ENCODE data around the gene CDH4. TPM values are rescaled to one million over a fixed set of nuclear protein-coding genes. Genes with fewer than 3 reads are reported as not detected.

The CDH4 gene
- total and polyA plus RNA-seq, 8 donors, result under 0.01 to 2.2 (median 0.11) TPM; not detected in 2

DNA sequence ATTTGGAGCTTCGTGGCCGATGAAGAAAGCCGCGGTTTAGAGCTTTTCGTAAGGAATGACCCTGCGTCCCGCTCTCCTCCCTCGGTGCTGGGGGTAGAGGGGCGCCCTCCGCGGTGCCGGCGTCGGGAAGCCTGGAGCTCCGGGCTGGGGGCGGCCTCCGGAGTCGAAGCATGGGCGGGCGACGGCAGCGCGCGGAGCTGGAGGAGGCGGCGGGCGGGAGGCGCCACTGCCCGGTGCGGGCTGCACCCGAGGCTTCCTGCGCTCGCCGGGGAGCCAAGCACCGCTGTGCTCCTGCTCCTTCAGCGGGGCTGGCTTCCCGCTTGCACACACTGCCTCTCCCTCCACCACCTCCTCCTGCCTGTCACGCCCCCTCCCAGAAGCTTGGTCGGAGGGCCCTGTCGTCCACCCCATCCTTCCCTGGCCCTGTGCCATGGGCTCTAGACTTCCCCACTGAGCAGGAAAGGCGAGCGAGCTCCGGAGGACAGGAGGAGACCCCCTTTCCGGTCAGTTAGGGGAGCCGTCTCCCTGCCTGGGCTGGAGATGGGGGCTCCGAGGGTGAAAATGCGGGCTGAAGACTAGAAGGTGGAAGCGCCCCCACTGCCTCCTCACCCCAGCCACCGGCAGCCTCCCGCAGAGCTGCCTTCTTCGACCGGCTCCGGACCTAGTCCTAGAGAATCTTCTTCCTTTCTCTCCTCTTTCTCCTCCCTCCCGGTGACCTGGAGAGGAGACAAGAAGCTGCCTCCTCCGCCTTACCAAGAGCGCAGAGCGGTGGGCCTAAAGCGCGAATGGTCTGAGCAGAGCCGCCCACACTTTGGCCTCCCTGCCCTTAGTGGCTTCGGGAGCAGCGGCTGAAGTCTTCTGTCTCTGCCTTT, 1.8 kb downstream of the CDH4 start:
- TF ChIP-seq EP300 (IDR thresholded peaks at IDR 0.05) (no peak), POLR2AphosphoS5 (IDR thresholded peaks at IDR 0.05) (no peak), POLR2A (IDR thresholded peaks at IDR 0.05) (no peak)
- TF ChIP-seq, protein P1, sequence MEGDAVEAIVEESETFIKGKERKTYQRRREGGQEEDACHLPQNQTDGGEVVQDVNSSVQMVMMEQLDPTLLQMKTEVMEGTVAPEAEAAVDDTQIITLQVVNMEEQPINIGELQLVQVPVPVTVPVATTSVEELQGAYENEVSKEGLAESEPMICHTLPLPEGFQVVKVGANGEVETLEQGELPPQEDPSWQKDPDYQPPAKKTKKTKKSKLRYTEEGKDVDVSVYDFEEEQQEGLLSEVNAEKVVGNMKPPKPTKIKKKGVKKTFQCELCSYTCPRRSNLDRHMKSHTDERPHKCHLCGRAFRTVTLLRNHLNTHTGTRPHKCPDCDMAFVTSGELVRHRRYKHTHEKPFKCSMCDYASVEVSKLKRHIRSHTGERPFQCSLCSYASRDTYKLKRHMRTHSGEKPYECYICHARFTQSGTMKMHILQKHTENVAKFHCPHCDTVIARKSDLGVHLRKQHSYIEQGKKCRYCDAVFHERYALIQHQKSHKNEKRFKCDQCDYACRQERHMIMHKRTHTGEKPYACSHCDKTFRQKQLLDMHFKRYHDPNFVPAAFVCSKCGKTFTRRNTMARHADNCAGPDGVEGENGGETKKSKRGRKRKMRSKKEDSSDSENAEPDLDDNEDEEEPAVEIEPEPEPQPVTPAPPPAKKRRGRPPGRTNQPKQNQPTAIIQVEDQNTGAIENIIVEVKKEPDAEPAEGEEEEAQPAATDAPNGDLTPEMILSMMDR (IDR thresholded peaks at IDR 0.05), result no peak
- peaks cover 14 to 24% (median 18%) of the 10 kb centered on the region in 4 donors for H3K4me1 ChIP-seq
- peak in 1 of 2 donors; percentile 51 for DNase-seq
- no peaks in the 10 kb centered on the region for H3K36me3 ChIP-seq
- H3K27me3 ChIP-seq, result peaks cover 20 to 94% (median 60%) of the 10 kb centered on the region in 3 donors
- H3K9me3 ChIP-seq, result peaks cover 0 to 3% (median 0%) of the 10 kb centered on the region in 4 donors
- 8 to 14% (median 10%) methylated on average over 47 to 62 of the region's 62 CpGs for WGBS, 5 donors
- H3K27ac ChIP-seq, result no peak overlapping the region
- H3K4me3 ChIP-seq, result peak overlapping the region; percentile 29 to 51 (median 38)
- intact Hi-C loops (cut with DNase I; ENCODE audit: low total_unique reads), result no loop called here

DNA sequence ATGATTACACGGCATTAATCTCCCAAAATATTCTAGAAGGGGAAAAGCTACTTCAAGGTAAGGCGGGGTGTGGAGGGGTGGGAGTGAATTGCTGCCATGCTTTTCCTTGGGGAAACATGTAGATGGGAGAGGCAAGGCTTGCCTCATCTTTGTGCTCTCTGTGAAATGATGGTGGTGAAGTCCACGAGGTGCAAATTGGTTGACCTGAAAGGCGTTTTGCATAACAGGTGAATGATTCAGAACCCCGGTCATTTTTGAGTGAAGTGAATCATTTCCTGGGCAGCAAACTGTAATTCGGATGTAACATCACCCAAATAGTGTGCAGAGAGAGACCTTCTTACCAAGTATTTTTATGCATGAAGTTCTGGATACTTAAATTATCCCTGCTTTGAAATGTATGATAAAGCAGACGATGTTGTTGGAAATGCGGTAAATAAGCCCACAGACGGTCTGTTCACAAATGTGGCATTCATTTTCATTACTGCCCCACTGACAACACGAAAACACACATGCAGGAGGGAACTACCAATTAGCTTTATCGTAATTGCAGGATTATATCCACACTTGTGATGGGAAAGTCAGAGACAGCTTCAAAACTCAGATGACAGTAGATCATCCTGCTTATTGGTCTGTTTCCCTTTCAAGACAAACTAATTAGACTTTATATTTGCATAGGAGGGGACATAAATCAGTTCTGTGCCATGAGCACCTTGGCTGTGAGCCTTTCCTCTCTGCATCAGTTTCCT, 3.0 kb downstream of the CDH4 start:
- WGBS, 5 donors, result 74 to 79% (median 78%) methylated on average over 11 of the region's 11 CpGs
- no peak for DNase-seq
- peaks cover 20 to 94% (median 49%) of the 10 kb centered on the region in 3 donors for H3K27me3 ChIP-seq

GRCh38 chr20:61256365-61256764, 4.3 kb downstream of the CDH4 start:
- intact Hi-C loops (cut with DNase I; ENCODE audit: low total_unique reads), result no loop called here
- no peak for DNase-seq
- Histone ChIP-seq H3K36me3 (no peaks in the 10 kb centered on the region), H3K4me3 (no peak overlapping the region), H3K27me3 (peaks cover 20 to 94% (median 37%) of the 10 kb centered on the region in 3 donors), H3K4me1 (peaks cover 14 to 24% (median 18%) of the 10 kb centered on the region in 4 donors), H3K27ac (no peak overlapping the region), H3K9me3 (peaks cover 0 to 7% (median 3%) of the 10 kb centered on the region in 4 donors)
- TF ChIP-seq POLR2AphosphoS5 (IDR thresholded peaks at IDR 0.05) (no peak), POLR2A (IDR thresholded peaks at IDR 0.05) (no peak), EP300 (IDR thresholded peaks at IDR 0.05) (no peak)
- TF ChIP-seq, protein P1 (IDR thresholded peaks at IDR 0.05), result no peak
- WGBS, 5 donors, result 83 to 92% (median 88%) methylated on average over 6 to 9 of the region's 9 CpGs

More for the DNA sequence above, 3.0 kb downstream of the CDH4 start:
- H3K27ac ChIP-seq, result no peak overlapping the region
- no peaks in the 10 kb centered on the region for H3K36me3 ChIP-seq
- H3K4me3 ChIP-seq, result no peak overlapping the region
- H3K9me3 ChIP-seq, result peaks cover 0 to 5% (median 3%) of the 10 kb centered on the region in 4 donors
- H3K4me1 ChIP-seq, result peaks cover 14 to 24% (median 18%) of the 10 kb centered on the region in 4 donors
- intact Hi-C loops (cut with DNase I; ENCODE audit: low total_unique reads), result no loop called here
- TF ChIP-seq EP300 (IDR thresholded peaks at IDR 0.05) (no peak), POLR2A (IDR thresholded peaks at IDR 0.05) (no peak), POLR2AphosphoS5 (IDR thresholded peaks at IDR 0.05) (no peak)
- TF ChIP-seq, protein P1 (IDR thresholded peaks at IDR 0.05), result no peak

DNA sequence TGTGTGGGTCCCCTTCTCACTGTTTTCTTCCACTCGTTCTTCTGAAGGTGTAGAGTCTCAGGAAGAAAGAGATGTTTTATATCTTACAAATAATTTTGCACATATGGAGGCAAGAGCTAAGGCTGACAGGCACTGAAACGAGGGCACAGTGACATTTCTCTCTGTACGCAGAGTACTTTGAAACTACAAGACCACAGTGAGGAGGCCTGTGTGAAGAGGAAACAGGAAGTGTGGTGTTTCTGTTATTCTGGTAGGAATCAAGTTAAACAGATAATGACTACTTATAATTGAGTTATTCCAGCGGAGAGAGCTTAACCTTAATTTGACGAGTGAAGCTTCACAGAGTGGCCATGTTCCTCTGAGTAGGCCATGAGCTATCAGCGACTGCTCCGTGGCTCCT, 4.8 kb downstream of the CDH4 start:
- Histone ChIP-seq H3K27ac (no peak overlapping the region), H3K27me3 (peaks cover 20 to 94% (median 33%) of the 10 kb centered on the region in 3 donors)

More for the DNA sequence above, 4.8 kb downstream of the CDH4 start:
- H3K9me3 ChIP-seq, result peaks cover 0 to 7% (median 3%) of the 10 kb centered on the region in 4 donors
- TF ChIP-seq POLR2AphosphoS5 (IDR thresholded peaks at IDR 0.05), result no peak
- no peak for TF ChIP-seq POLR2A (IDR thresholded peaks at IDR 0.05)
- TF ChIP-seq, protein P1 (IDR thresholded peaks at IDR 0.05), result no peak
- TF ChIP-seq EP300 (IDR thresholded peaks at IDR 0.05), result no peak
- intact Hi-C loops (cut with DNase I; ENCODE audit: low total_unique reads), result no loop called here
- peaks cover 14 to 19% (median 16%) of the 10 kb centered on the region in 4 donors for H3K4me1 ChIP-seq
- no peak overlapping the region for H3K4me3 ChIP-seq
- 61 to 80% (median 72%) methylated on average over 7 of the region's 7 CpGs for WGBS, 5 donors
- no peaks in the 10 kb centered on the region for H3K36me3 ChIP-seq
- DNase-seq, result no peak
